Mammary epithelial cell (primary cell): Measurements from ENCODE around the gene NEIL3.

Experiments
- CTCF ChIP-seq, 2 donors: IDR thresholded peaks in 1 of 2; conservative IDR thresholded peaks in 1 of 2; 2 replicates each; pipeline ENCODE4 v1.5.1; 2011 to 2012; ENCODE audit warnings: inconsistent platforms in 2 of 2, low read length in 2 of 2, mild to moderate bottlenecking in 2 of 2, control low read depth in 1 of 2, low read depth in 1 of 2; ENCODE audit not compliant: insufficient read depth in 1 of 2; ENCODE audit errors: extremely low read depth in 1 of 2
- EZH2 ChIP-seq: IDR thresholded peaks from 2 replicates; pipeline ENCODE4 v1.6.1; 2012; ENCODE audit warnings: low read length, inconsistent platforms, borderline replicate concordance

- no peak for TF ChIP-seq CTCF (conservative IDR thresholded peaks at IDR 0.05 in 1 of 2, IDR thresholded peaks at IDR 0.05 in 1 of 2; ENCODE audit: extremely low read depth in 1 of 2, insufficient read depth in 1 of 2, low read depth in 1 of 2, low read length in 2 of 2)
- TF ChIP-seq EZH2: no peak
Observed at GRCh38 chr4:177349191-177349590, 39.5 kb downstream of the NEIL3 start.
